Measurements from ENCODE around the gene SMIM32.

SMIM32 gene

DNA sequence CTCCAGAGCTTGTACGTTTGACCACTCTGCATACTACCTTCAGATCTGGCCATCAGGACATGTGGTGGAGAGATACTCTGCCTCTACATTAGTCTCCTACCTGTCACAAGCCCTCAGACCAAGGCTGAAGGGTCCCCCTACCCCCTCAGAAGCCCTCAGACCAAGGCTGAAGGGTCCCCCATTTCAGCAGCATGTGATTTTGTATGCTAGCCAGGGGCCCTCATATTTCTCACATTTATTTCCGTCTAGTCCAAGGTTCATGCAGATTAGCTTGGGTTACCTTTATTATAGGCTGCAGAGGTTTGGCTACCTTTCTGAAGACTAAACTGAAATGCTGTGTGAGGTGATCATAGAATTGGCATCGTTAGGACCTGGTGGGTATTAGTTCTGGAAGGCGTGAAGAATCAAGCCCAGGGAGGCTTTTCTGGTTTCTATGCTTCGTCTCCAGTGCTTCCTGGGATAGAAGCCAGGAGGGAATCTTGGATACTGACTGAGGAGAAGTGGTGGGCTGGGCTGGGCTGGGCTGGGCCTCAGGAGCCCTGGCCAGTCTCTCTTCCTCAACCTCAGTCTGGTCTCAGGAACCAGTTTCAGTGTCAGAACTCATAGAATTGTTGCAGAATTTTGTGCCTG lies 2.8 kb downstream of the SMIM32 start:
- FAIRE-seq (no peak), DNase-seq (ENCODE audit: insufficient read length, low spot score) (no peak)

DNA sequence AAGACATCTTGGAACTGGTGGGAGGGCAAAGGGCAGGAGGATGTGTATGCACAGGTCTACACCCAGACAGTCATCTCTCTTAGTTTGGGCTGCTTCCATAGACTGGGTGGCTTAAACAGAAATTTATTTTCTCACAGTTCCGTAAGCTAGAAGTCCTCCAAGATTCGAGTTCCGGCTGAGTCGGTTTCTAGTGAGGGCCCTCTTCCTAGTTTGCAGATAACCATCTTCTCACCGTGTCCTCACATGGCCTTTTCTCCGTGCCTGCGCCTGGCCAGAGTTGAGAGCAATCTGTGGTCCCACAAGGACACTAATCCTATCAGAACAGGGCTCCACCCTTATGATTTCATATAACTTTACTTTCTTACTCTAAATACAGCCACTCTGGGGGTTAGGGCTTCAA lies 4.1 kb downstream of the SMIM32 start:
- no peak for FAIRE-seq
- no peak for DNase-seq (ENCODE audit: insufficient read length, low spot score)

DNA sequence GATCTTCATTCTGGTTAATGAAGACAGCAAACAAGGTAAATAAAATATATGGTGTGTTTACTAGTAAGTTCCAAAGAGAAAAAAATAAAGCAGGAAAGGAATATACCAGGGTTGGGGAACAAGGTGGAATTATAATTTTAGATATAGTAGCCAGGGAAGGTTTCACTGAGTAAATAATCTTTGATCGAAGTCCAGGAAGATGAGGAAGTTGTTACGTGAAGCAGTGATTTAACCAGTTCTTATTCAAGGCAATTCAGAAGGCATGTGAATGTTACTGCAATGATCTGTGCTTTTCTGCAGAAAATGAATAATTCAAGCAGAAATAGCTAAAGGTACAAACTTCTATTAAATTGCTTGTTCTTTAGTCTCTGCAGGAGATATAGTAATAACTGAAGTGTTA lies 6.2 kb downstream of the SMIM32 start:
- no peak for DNase-seq (ENCODE audit: insufficient read length, low spot score)
- no peak for FAIRE-seq

DNA sequence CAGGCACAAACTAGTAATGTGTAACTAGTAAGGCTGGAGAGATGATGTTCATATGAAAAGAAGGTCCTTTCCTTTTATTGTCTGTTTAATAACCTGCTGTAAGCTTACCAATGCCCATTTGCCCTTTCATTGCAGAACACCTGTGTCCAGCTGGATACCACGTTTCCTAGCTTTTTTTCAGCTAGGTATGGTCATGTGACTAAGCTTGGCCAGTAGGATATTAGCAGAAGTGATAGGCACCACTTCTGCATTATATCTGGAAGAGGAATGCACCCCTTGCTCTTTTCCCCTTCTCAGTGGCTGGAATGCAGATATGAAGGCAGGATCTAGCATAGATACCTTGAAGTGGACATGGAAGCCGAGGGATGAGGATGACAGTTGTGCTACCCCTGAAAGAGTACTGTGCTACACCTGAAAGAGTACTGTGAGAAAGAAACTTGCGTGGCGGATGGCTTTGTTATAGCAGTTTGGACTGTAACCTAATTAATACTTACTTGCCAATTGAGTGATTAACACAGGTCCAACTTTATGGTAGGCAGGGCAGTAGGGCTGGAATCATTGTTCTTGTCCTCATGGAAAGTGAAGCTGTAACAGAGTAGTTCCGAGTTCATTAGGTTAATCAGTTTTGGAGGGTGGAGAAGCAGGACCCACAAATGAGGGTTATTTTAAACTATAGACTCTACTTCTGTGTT lies 6.8 kb downstream of the SMIM32 start:
- FAIRE-seq (no peak), DNase-seq (ENCODE audit: insufficient read length, low spot score) (no peak)

DNA sequence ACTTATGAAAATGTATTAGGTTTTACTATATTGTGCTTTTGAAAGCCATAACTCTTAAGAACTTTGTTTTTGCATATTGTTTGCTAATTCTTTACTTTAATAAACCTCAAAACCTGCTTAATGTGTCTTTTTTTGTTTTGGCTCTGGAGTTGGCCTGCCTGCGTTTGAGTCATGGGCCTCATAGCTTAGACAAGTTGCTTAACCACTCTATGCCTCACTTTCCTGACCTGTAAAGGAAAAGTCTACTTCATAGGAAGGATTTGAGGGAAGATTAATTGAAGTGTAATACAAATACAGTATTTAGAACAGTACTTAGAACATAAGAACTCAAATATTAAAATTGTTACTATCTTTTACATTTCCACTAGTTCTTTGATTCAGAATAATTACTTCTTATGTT lies 10.3 kb downstream of the SMIM32 start:
- DNase-seq (ENCODE audit: insufficient read length, low spot score) (no peak), FAIRE-seq (no peak)

- DNase-seq (ENCODE audit: insufficient read length, low spot score) (no peak), FAIRE-seq (peak; percentile 97)
Observed at GRCh38 chr5:136174021-136174659, 18.8 kb downstream of the SMIM32 start.

DNA sequence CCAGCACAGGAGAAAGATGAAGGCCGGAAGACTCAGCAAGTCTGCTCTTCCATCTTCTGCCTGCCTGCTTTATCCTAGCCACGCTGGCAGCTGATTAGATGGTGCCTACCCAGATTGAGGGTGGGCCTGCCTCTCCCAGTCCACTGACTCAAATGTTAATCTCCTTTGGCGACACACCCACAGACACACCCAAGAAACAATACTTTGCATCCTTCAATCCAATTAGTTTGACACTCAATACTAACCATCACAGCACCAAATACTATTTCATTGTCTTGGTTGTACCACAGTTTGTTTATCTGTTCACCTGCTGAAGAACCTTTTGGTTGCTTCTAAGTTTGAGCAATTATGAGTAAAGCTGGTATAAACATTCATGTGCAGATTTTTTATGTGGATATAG lies 23.7 kb downstream of the SMIM32 start:
- DNase-seq (ENCODE audit: insufficient read length, low spot score) (no peak), FAIRE-seq (no peak)

- DNase-seq (ENCODE audit: insufficient read length, low spot score) (no peak), FAIRE-seq (peak; percentile 92)
Observed at GRCh38 chr5:136166909-136167308, 26.1 kb downstream of the SMIM32 start.

DNA sequence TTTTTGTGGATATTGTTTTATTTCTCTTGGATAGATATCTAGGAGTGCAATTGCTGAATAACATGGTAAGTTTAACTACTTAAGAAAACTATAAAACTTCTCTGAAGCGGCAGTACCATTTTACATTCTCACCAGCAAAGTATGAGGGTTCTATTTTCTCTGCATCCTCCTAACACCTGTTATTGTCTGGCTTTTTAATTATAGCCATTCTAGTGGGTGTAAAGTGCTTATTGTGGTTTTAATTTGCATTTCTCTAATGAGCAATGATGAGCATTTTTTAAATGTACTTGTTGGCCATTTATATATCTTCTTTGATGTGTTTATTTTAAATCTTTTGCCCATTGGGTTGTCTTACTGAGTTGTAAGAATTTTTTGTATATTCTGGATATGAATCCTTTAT lies 28.7 kb downstream of the SMIM32 start:
- FAIRE-seq (peak; percentile 63), DNase-seq (ENCODE audit: insufficient read length, low spot score) (no peak)

DNA sequence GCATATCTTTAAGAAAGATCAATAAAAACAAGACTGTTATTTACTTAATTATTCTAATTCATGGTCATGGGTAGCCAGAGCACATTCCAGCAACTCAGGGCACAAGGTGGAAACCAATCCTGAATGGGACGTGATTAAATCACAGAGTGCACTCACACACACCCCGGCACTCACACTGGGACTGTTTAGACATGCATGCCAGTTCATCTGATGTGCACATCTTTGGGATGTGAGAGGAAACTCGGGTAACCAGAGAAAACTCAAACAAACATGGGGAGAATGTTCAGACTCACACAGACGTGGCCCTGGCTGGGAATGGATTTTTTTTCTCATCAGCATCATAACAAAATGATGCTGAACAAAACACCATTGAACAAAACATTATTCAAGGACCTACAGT lies 31.0 kb downstream of the SMIM32 start:
- FAIRE-seq: no peak
- no peak for DNase-seq (ENCODE audit: insufficient read length, low spot score)

DNA sequence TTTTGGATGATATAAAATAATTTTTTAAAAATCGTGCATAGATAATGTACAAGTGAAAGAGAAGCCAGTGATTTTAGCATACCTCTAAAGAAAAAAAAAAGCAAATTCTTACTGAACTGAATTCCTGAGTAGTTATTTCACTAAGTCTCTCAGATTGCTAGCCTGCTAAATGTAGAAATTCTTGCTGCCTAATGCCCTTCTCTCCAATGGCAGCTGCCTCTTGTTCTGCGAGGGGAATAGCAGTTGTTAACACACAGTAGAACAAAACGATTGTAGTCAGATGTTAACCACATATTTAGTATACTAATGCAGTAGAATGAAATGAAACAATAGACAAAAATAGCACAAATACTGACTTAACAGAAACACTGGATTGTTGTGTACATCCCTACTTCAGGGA lies 33.5 kb downstream of the SMIM32 start:
- DNase-seq (ENCODE audit: insufficient read length, low spot score) (no peak), FAIRE-seq (peak; percentile 57)

DNA sequence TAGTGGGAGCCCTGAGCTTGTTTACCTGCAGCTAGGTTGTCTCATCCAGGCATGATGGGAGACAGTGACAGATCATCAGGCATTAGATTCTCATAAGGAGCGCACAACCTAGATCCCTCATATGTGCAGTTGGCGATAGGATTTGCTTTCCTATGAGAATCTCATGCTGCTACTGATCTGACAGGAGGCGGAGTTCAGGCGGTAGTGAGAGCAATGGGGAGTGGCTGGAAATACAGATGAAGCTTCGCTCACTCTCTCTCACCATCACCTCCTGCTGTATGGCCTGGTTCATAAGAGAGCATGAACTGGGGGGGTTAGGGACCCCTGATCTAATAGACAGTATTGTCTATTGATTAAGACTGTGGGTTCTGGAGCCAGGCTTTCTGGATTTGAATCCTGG lies 35.4 kb downstream of the SMIM32 start:
- DNase-seq (ENCODE audit: insufficient read length, low spot score): no peak
- FAIRE-seq: no peak

- DNase-seq (ENCODE audit: insufficient read length, low spot score): no peak
- no peak for FAIRE-seq
Observed at GRCh38 chr5:136155761-136156160, 37.2 kb downstream of the SMIM32 start.

- no peak for DNase-seq (ENCODE audit: insufficient read length, low spot score)
Observed at GRCh38 chr5:136155078-136155477, 37.9 kb downstream of the SMIM32 start.

GRCh38 chr5:136153581-136154236 lies 39.3 kb downstream of the SMIM32 start:
- FAIRE-seq (no peak), DNase-seq (ENCODE audit: insufficient read length, low spot score) (no peak)

More at GRCh38 chr5:136155078-136155477, 37.9 kb downstream of the SMIM32 start:
- FAIRE-seq: no peak

DNA sequence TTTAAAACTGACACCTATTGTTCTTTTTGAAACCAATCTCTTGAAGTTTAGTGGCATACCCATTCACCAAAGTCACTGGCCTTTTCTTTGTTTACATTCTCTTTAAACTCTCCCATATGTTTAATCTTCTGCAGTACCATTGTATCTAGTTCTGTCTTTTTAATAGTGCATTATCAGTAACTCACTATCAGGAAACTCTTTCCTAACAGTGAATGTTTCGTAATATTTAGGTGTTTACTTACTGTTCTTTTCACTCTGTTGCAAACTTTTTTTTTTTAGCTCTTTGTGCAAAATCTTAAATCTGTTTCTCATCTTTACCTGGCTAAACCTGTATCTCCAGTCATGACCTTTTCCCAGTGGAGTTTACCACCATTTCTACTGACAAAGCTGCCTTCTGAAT lies 43.1 kb downstream of the SMIM32 start:
- DNase-seq (ENCODE audit: insufficient read length, low spot score) (no peak), FAIRE-seq (no peak)

DNA sequence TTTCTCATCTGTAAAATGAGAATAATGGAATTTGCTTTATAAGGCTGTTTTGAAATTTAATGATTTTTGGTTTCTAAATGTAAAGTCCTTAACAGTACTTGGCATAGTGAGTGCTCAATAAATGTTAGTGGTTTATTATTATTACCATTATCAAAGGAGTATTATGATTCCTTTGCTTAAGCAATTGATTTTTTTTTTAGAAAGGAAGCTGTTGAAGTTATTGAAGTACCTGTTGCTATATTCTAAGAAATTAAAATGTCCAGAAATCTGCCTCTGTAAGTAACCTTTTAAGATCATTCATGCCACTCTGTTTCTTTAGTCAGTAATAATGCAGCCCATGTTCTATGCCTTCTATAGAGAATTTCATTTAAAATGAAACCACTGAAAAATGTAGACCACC lies 45.3 kb downstream of the SMIM32 start:
- no peak for DNase-seq (ENCODE audit: insufficient read length, low spot score)
- FAIRE-seq: no peak

DNA sequence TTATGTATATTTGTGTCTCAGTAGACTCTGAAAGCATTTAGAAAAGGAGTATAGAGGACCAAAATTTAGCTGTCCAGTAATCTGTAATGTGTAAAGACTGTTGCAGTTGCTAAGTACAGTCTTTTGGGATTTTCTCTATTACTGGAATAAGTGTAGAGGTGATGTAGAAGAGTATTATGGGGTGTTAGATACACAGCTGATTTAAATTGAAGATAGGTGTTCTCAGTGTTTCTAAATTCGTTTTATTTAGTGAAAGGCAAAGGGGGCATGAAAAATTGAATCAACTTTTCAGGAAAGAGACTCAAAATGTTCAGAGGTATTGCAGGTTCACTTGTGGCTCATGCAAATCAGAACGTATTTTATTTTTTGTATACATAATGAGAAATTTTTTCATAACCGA lies 46.8 kb downstream of the SMIM32 start:
- DNase-seq (ENCODE audit: insufficient read length, low spot score) (no peak), FAIRE-seq (no peak)

DNA sequence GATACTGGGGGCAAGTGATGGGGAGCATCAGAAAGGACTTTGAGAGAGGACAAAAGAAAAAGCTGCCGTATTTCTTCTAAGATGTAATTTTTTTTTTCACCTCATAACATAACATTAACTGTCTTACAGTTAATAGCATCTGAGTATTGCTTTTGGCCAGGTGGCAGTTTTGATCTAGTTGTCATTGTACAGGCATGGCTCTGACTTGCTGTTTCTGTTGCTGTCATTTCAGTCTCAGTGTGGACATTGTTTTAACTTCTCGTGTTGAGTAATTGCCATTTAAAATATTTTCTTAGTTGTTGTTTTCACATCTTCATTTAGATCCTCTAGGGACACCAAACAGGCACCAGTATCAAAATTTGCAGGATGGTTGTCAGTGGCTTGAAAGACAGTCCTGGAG lies 47.9 kb downstream of the SMIM32 start:
- no peak for DNase-seq (ENCODE audit: insufficient read length, low spot score)
- FAIRE-seq: peak; percentile 42

GRCh38 chr5:136143763-136144162 lies 49.2 kb downstream of the SMIM32 start:
- DNase-seq (ENCODE audit: insufficient read length, low spot score) (no peak), FAIRE-seq (no peak)

DNA sequence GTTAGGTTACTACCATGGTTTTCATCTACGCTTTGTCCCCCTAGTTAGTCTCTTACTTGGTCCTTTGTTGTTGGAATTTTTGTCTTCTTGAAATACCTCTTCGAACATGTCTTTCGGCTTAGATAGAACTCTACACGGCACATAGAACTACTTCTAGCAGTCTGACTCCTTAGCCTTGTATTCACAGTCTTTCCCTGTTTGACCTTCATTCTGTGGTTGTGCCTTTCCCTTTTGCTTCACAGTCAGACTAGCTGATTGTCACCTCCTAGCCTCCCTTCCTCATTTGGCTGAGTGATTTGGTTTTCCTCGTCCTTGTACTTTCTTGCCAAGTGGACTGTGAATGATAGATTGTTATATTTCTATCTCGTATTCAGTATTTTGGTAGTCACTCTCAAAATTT lies 49.6 kb downstream of the SMIM32 start:
- FAIRE-seq (no peak), DNase-seq (ENCODE audit: insufficient read length, low spot score) (no peak)

DNA sequence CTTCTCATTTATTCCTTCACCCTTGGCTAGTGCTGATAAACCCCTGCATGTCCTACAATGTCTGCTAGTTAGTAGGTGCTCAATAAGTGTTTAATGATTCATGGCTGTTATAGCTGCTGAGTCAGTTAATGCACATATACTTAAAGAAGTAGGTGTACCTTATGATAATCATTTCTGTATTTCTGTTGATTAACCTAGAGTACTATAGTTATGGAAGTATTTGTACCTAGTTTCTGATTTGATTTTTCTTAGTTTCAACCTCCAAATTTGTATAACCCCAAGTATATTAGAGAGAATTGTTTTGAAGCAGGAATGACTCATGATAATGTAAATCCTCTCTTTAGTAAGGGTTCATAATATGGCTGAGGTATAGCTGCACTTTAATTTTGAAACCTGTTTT lies 51.4 kb downstream of the SMIM32 start:
- DNase-seq (ENCODE audit: insufficient read length, low spot score): no peak
- peak; percentile 75 for FAIRE-seq

Measured in GM19239 (cell line).